Activated CD8-positive, alpha-beta memory T cell treated with anti-CD3 and anti-CD28 coated beads, Interleukin-2, amount 10 ng/mL, durations not matched to agents 7 days and 5 days (primary cell): ENCODE data around the gene GNAO1. TPM values are rescaled to one million over a fixed set of nuclear protein-coding genes. Genes with fewer than 3 reads are reported as not detected.

ENCODE experiments used
- ATAC-seq: fragments of 150-1000 bp; cut with Tn5 transposase; one replicate; pipeline ENCODE4 v1.10.0; 2021; ENCODE audit warnings: moderate library complexity
- CTCF ChIA-PET: fragments of 350-600 bp; sonication (Branson Sonifier 250); formaldehyde crosslinking; loops from one replicate; lab custom pipeline; 2021; ENCODE audit warnings: antibody characterized with exemption; lab: Charles Lee
- DNase-seq: peaks from one replicate; pipeline ENCODE4 v3.0.0-alpha.2; 2020
- H3K27ac Mint-ChIP-seq: one replicate; pipeline ENCODE4 v1.8.0; 2021; ENCODE audit warnings: mild to moderate bottlenecking, mixed read lengths
- H3K27me3 Mint-ChIP-seq: one replicate; pipeline ENCODE4 v1.8.0; 2021; ENCODE audit warnings: mixed read lengths
- H3K36me3 Mint-ChIP-seq: one replicate; pipeline ENCODE4 v1.8.0; 2021; ENCODE audit warnings: mild to moderate bottlenecking, mixed read lengths
- H3K4me1 Mint-ChIP-seq: one replicate; pipeline ENCODE4 v1.8.0; 2021; ENCODE audit warnings: mixed read lengths
- H3K4me3 Mint-ChIP-seq: one replicate; pipeline ENCODE4 v1.8.0; 2021; ENCODE audit warnings: mild to moderate bottlenecking, moderate library complexity, mixed read lengths
- H3K9me3 Mint-ChIP-seq: one replicate; pipeline ENCODE4 v1.8.0; 2022; ENCODE audit warnings: low read depth, mixed read lengths
- total RNA-seq, 2 experiments: library from RNA; stranded (reverse); gene quantifications; one replicate each; pipeline ENCODE4 v1.2.3, GENCODE V29; 2021

The GNAO1 gene
- total RNA-seq, 2 experiments from 2014 or later = 1.5 to 4.3 TPM

GRCh38 chr16:56202036-56202435 lies 10.7 kb downstream of the GNAO1 start:
- no peak overlapping the region for H3K27ac Mint-ChIP-seq
- peak; percentile 67 for ATAC-seq

GRCh38 chr16:56203052-56203451 lies 11.8 kb downstream of the GNAO1 start:
- Mint-ChIP-seq H3K27me3 (peaks cover 9% of the 10 kb centered on the region), H3K4me3 (no peak overlapping the region), H3K36me3 (no peaks in the 10 kb centered on the region), H3K9me3 (no peaks in the 10 kb centered on the region), H3K4me1 (no peaks in the 10 kb centered on the region), H3K27ac (no peak overlapping the region)
- ATAC-seq (peak; percentile 81), DNase-seq (peak; percentile 74)
- CTCF ChIA-PET = interaction anchor here (1.0 to 1.9 kb wide), 12 partner anchors 9 to 260 kb away, joined by 3 to 8 read pairs (median 5); no protein-coding TSS in a partner anchor

More at GRCh38 chr16:56202036-56202435, 10.7 kb downstream of the GNAO1 start:
- Mint-ChIP-seq H3K36me3 (no peaks in the 10 kb centered on the region), H3K27me3 (peaks cover 17% of the 10 kb centered on the region), H3K9me3 (no peaks in the 10 kb centered on the region), H3K4me3 (no peak overlapping the region), H3K4me1 (no peaks in the 10 kb centered on the region)
- CTCF ChIA-PET = interaction anchor here (1.1 to 1.9 kb wide), 4 partner anchors 8 to 256 kb away, joined by 6 to 7 read pairs (median 6); no protein-coding TSS in a partner anchor
- DNase-seq = peak; percentile 55

GRCh38 chr16:56204816-56205215 lies 13.5 kb downstream of the GNAO1 start:
- DNase-seq = no peak
- Mint-ChIP-seq H3K4me1 (no peaks in the 10 kb centered on the region), H3K27ac (no peak overlapping the region), H3K27me3 (peaks cover 14% of the 10 kb centered on the region), H3K9me3 (no peaks in the 10 kb centered on the region), H3K36me3 (no peaks in the 10 kb centered on the region), H3K4me3 (no peak overlapping the region)
- CTCF ChIA-PET = no interaction called here
- no peak for ATAC-seq

DNA sequence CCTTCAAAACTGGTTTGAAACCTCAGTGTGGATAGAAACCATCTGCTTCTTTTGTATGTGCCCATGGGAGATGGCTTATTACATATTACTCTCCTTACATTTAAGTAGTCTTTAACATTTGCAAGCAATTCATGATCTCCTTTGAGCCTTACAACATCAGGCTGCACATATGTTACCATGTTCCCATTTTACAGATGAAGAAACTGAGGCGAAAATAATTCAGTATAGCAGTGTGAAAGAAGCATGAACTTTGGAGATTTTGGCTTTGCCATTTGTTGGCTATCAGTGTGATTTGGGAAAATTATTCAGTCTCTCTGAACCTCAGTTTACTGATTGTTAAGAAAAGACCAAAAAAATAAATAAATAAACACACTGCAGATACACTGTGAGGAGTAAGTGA lies 15.7 kb downstream of the GNAO1 start:
- Mint-ChIP-seq H3K36me3 (no peaks in the 10 kb centered on the region), H3K27ac (no peak overlapping the region), H3K9me3 (no peaks in the 10 kb centered on the region), H3K27me3 (peaks cover 17% of the 10 kb centered on the region), H3K4me1 (peaks cover 3% of the 10 kb centered on the region), H3K4me3 (no peak overlapping the region)
- no peak for ATAC-seq
- CTCF ChIA-PET = no interaction called here
- DNase-seq = no peak

GRCh38 chr16:56207421-56207820 lies 16.1 kb downstream of the GNAO1 start:
- H3K4me3 Mint-ChIP-seq = no peak overlapping the region
- H3K27me3 Mint-ChIP-seq = peaks cover 17% of the 10 kb centered on the region
- ATAC-seq (no peak), DNase-seq (no peak)
- CTCF ChIA-PET = no interaction called here
- no peak overlapping the region for H3K27ac Mint-ChIP-seq
- H3K36me3 Mint-ChIP-seq = no peaks in the 10 kb centered on the region
- peaks cover 3% of the 10 kb centered on the region for H3K4me1 Mint-ChIP-seq
- no peaks in the 10 kb centered on the region for H3K9me3 Mint-ChIP-seq

- Mint-ChIP-seq H3K36me3 (no peaks in the 10 kb centered on the region), H3K9me3 (no peaks in the 10 kb centered on the region), H3K4me1 (peaks cover 3% of the 10 kb centered on the region), H3K27me3 (peaks cover 15% of the 10 kb centered on the region), H3K4me3 (no peak overlapping the region), H3K27ac (no peak overlapping the region)
- no peak for ATAC-seq
- CTCF ChIA-PET = no interaction called here
- DNase-seq = no peak
Measured at GRCh38 chr16:56211435-56211981, 20.2 kb downstream of the GNAO1 start.

GRCh38 chr16:56212144-56212543 lies 20.9 kb downstream of the GNAO1 start:
- no peaks in the 10 kb centered on the region for H3K9me3 Mint-ChIP-seq
- CTCF ChIA-PET = no interaction called here
- H3K27ac Mint-ChIP-seq = no peak overlapping the region
- H3K36me3 Mint-ChIP-seq = no peaks in the 10 kb centered on the region
- H3K4me3 Mint-ChIP-seq = no peak overlapping the region
- ATAC-seq (no peak), DNase-seq (no peak)
- peaks cover 3% of the 10 kb centered on the region for H3K4me1 Mint-ChIP-seq
- H3K27me3 Mint-ChIP-seq = peaks cover 13% of the 10 kb centered on the region

GRCh38 chr16:56221995-56222394 lies 30.7 kb downstream of the GNAO1 start:
- peaks cover 1% of the 10 kb centered on the region for H3K36me3 Mint-ChIP-seq
- no peak overlapping the region for H3K27ac Mint-ChIP-seq
- H3K4me1 Mint-ChIP-seq = peaks cover 23% of the 10 kb centered on the region
- no peaks in the 10 kb centered on the region for H3K9me3 Mint-ChIP-seq
- DNase-seq = no peak
- H3K4me3 Mint-ChIP-seq = no peak overlapping the region
- peaks cover 4% of the 10 kb centered on the region for H3K27me3 Mint-ChIP-seq
- CTCF ChIA-PET = interaction anchor here (1.8 kb wide), 1 partner anchor 19 kb away, joined by 4 read pairs; no protein-coding TSS in a partner anchor
- ATAC-seq = no peak

DNA sequence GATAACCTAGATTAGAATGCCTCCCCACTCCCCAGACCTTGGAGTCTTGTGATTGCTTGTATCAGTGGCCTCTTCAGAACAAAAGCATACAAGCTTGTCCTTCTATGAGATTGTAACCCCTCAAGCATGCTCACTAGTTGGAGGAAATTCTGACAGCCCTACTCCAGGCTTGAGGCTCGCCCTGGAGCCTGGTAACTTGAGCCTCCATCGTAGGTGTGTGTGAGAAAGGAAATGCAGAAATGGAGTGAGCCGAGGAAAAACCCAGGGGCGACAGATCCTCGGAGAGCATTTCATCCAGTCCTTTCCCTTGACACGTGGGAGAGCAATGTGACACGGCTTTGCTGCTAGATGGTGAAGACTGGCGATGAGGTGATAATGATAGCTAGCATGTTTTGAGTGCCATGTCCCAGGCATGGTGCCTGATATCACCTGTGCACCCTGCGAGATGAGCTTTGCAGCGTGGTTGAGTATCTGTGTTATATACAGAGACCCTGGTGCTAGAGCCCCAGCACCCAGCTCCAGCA lies 31.2 kb downstream of the GNAO1 start:
- DNase-seq = no peak
- no peak overlapping the region for H3K4me3 Mint-ChIP-seq
- peaks cover 4% of the 10 kb centered on the region for H3K27me3 Mint-ChIP-seq
- no peak for ATAC-seq
- peaks cover 1% of the 10 kb centered on the region for H3K36me3 Mint-ChIP-seq
- CTCF ChIA-PET = interaction anchor here (1.8 kb wide), 1 partner anchor 19 kb away, joined by 4 read pairs; no protein-coding TSS in a partner anchor
- H3K4me1 Mint-ChIP-seq = peaks cover 27% of the 10 kb centered on the region
- H3K27ac Mint-ChIP-seq = no peak overlapping the region
- no peaks in the 10 kb centered on the region for H3K9me3 Mint-ChIP-seq

DNA sequence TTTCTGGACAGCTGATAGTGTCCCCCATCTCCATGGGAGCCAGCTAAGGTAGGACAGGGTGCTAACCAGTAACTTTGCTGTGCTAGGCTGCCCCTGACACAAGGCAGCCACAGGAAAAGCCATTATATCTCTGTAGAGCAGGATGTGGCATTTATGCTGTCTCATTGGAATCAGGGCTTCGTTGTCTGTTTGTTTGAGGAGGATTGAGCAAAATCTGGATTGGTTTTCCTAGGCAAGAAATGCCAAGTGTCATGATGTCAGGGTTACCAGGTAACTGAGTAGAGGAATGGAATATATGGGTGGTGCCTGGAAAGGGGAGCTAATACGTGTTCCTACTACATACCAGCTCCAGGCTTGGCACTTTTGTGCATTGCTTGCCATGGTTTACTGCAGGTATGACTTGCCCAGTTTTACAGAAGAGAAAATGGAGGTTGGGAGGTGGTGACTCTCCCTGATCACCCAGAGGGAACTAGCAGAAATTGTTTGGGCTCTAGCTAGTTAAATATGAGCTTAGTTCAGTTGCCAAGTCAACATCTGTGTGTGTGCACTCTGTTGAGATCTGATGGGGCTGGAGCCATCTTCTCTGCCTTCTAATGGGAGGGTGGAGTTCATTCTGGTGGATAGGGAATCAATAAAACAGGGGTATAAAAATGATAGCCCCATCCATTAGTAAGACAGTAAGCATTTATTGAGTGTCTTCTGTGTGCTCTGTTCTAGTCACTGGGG lies 33.9 kb downstream of the GNAO1 start:
- H3K36me3 Mint-ChIP-seq = peaks cover 1% of the 10 kb centered on the region
- DNase-seq = no peak
- peaks cover 4% of the 10 kb centered on the region for H3K27me3 Mint-ChIP-seq
- peaks cover 29% of the 10 kb centered on the region for H3K4me1 Mint-ChIP-seq
- no peak overlapping the region for H3K27ac Mint-ChIP-seq
- CTCF ChIA-PET = interaction anchor here (1.7 kb wide), 1 partner anchor 12 kb away, joined by 4 read pairs; no protein-coding TSS in a partner anchor
- no peaks in the 10 kb centered on the region for H3K9me3 Mint-ChIP-seq
- no peak overlapping the region for H3K4me3 Mint-ChIP-seq
- no peak for ATAC-seq

DNA sequence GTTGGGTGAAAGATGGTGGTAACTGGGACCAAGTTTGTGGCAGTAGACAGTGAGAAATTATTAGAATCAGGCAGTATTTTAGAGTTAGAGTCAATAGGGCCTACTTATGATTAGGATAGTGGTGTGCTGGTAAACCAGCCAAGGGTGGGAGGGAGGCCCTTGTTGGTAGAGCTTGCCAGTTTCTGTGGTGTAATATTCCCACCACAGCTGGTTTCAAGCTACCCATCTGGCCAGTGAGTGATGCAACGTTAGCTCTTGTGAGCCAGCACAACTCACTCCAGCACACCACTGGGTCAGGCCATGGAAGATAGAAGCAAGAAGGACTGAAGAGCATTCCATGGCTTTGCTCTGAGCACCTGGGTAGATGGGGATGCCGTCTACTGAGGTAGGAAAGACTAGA lies 34.9 kb downstream of the GNAO1 start:
- no peak overlapping the region for H3K4me3 Mint-ChIP-seq
- ATAC-seq (no peak), DNase-seq (no peak)
- no peak overlapping the region for H3K27ac Mint-ChIP-seq
- H3K36me3 Mint-ChIP-seq = peaks cover 1% of the 10 kb centered on the region
- H3K9me3 Mint-ChIP-seq = no peaks in the 10 kb centered on the region
- CTCF ChIA-PET = no interaction called here
- H3K4me1 Mint-ChIP-seq = peaks cover 29% of the 10 kb centered on the region
- peaks cover 4% of the 10 kb centered on the region for H3K27me3 Mint-ChIP-seq

- DNase-seq = no peak
- Mint-ChIP-seq H3K4me1 (peaks cover 29% of the 10 kb centered on the region), H3K27ac (no peak overlapping the region), H3K9me3 (no peaks in the 10 kb centered on the region), H3K27me3 (no peaks in the 10 kb centered on the region), H3K36me3 (peaks cover 1% of the 10 kb centered on the region), H3K4me3 (no peak overlapping the region)
- ATAC-seq = no peak
- CTCF ChIA-PET = interaction anchor here (0.7 kb wide), 1 partner anchor 76 kb away, joined by 4 read pairs; no protein-coding TSS in a partner anchor
Measured at GRCh38 chr16:56226845-56227525, 35.7 kb downstream of the GNAO1 start.

DNA sequence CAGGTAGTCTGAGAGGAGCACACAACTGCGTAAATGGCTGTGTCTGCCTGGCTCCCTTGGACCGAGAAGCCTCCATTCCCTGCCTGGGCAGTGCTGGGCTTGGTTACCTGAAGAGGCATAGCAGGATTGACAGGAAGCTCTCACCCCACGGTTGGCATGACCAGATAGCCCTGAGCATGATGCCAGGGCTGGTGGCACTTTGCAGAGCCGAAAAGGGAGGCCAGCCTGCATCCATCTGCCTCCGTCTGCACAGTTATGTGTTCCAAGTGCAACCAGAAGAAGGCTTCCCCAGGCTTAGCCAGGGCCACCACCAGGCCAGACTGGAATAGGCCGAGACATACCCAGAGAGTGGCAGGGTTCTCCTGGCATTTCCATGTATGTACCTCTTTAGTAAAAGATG lies 36.6 kb downstream of the GNAO1 start:
- DNase-seq (no peak), ATAC-seq (no peak)
- Mint-ChIP-seq H3K9me3 (no peaks in the 10 kb centered on the region), H3K4me3 (no peak overlapping the region), H3K4me1 (peaks cover 29% of the 10 kb centered on the region), H3K36me3 (peaks cover 1% of the 10 kb centered on the region), H3K27ac (no peak overlapping the region), H3K27me3 (no peaks in the 10 kb centered on the region)
- CTCF ChIA-PET = no interaction called here
